ENCODE data around the gene SLC5A10. TPM values are rescaled to one million over a fixed set of nuclear protein-coding genes. Genes with fewer than 3 reads are reported as not detected.

SLC5A10 gene
- total RNA-seq, 1 experiment from 2014 or later, result not detected

DNA sequence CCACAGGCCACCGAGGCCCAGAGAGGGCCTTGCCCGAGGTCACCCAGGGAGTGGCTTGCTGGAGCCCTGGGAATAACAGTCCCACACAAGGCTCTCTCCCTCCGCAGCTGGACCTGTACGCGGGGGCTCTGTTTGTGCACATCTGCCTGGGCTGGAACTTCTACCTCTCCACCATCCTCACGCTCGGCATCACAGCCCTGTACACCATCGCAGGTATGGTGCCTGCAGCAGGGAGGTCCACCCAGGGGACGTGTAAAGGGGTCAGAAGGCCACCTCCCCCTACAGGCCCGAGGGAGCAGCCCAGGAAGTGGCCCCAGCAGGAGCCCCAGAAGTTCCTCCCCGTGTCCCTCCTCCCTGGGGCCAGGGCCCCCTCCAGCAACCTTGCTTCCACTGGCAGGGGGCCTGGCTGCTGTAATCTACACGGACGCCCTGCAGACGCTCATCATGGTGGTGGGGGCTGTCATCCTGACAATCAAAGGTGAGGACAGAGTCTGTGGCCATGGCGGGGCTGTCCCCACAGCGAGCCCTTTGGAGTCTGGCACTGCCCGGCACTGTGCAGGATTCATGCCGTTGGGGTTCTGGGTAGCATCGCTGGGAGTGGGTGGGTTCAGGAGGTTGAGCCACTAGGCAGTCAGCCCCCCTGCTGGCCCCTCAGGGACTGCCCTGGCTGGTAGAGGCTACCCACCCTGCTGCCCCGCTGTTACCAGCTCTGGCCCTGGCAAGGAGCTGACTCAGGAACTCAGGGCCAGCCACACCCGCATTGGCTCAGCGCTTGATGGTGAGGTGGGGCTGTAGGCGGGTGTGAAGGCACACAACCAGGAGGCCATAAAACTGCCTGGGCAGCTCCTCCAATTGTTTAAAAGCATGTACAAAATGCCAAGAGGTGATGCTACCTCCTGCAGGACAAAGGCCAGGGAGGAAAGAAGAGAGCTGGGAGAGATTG, 17.3 kb downstream of the SLC5A10 start:
- no peak overlapping the region for H3K4me2 ChIP-seq (ENCODE audit: insufficient read depth, insufficient read length, low read length)
- H3K9ac ChIP-seq (ENCODE audit: extremely low read depth, insufficient read length, low read length), result no peak overlapping the region
- no peaks in the 10 kb centered on the region for H3K9me3 ChIP-seq (ENCODE audit: control insufficient read depth, low read depth, low read length)
- H4K20me1 ChIP-seq (ENCODE audit: control insufficient read depth, insufficient read depth, insufficient read length), result no peaks in the 10 kb centered on the region
- H2BK15ac ChIP-seq (ENCODE audit: low read depth, low read length), result no peak overlapping the region
- Mint-ChIP-seq H3K36me3 (ENCODE audit: insufficient read depth in 1 of 3, low read depth in 3 of 3) (peaks cover 2 to 34% (median 31%) of the 10 kb centered on the region in 3 experiments; a peak in 6 of 7 replicates), H3K27me3 (ENCODE audit: low read depth) (no peaks in the 10 kb centered on the region), H3K4me3 (no peak overlapping the region), H3K9me3 (no peaks in the 10 kb centered on the region), H3K4me1 (peaks cover 27 to 33% of the 10 kb centered on the region in 2 experiments), H3K27ac (peak overlapping the region in 2 of 3 experiments; percentile 75 to 81; a peak in 3 of 7 replicates)
- no peak overlapping the region for H2AK5ac ChIP-seq (ENCODE audit: insufficient read length, low read length)
- H3K27me3 ChIP-seq (ENCODE audit: insufficient read depth, low read length), result no peaks in the 10 kb centered on the region
- H3K79me2 ChIP-seq (ENCODE audit: insufficient read depth, low read length), result no peaks in the 10 kb centered on the region
- H3T11ph ChIP-seq (ENCODE audit: low read length), result no peak overlapping the region
- no peak overlapping the region for H2AFZ ChIP-seq (ENCODE audit: low read length)
- WGBS (ENCODE audit: extremely low coverage, insufficient read length, low lambda C conversion rate), result no CpG with 5 or more reads among the region's 23 CpGs
- no peak overlapping the region for H4K5ac ChIP-seq (ENCODE audit: insufficient read length, low read depth, low read length)
- H3K23ac ChIP-seq (ENCODE audit: insufficient read length, low read depth, low read length), result no peak overlapping the region
- H2BK120ac ChIP-seq (ENCODE audit: low read depth, low read length, poor library complexity, severe bottlenecking), result no peak overlapping the region
- no peak overlapping the region for H4K91ac ChIP-seq (ENCODE audit: insufficient read length, low read depth, low read length)
- no peak overlapping the region for H4K8ac ChIP-seq (replicated peaks; ENCODE audit: insufficient read length, low read depth, low read length)
- no peak overlapping the region; the same call in 1 of the 2 replicates for H3K14ac ChIP-seq (ENCODE audit: insufficient read depth, low read length)
- no peak overlapping the region for H2BK20ac ChIP-seq (ENCODE audit: low read depth, low read length, poor library complexity, severe bottlenecking)
- DNase-seq, result no peak
- no peaks in the 10 kb centered on the region for H3K79me1 ChIP-seq (ENCODE audit: insufficient read depth, low read depth, low read length, poor library complexity, severe bottlenecking)
- TF ChIP-seq, protein P1, sequence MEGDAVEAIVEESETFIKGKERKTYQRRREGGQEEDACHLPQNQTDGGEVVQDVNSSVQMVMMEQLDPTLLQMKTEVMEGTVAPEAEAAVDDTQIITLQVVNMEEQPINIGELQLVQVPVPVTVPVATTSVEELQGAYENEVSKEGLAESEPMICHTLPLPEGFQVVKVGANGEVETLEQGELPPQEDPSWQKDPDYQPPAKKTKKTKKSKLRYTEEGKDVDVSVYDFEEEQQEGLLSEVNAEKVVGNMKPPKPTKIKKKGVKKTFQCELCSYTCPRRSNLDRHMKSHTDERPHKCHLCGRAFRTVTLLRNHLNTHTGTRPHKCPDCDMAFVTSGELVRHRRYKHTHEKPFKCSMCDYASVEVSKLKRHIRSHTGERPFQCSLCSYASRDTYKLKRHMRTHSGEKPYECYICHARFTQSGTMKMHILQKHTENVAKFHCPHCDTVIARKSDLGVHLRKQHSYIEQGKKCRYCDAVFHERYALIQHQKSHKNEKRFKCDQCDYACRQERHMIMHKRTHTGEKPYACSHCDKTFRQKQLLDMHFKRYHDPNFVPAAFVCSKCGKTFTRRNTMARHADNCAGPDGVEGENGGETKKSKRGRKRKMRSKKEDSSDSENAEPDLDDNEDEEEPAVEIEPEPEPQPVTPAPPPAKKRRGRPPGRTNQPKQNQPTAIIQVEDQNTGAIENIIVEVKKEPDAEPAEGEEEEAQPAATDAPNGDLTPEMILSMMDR (conservative IDR thresholded peaks at IDR 0.05), result no peak
- H3K23me2 ChIP-seq (ENCODE audit: insufficient read length, low read depth, low read length, poor library complexity, severe bottlenecking), result no peaks in the 10 kb centered on the region
- H2BK12ac ChIP-seq (ENCODE audit: insufficient read length, low read depth, low read length), result no peak overlapping the region
- no peak overlapping the region for H3K18ac ChIP-seq (ENCODE audit: insufficient read length, low read depth, low read length)
- H3K4me1 ChIP-seq (ENCODE audit: insufficient read depth, low read length), result no peaks in the 10 kb centered on the region
- no peak overlapping the region for H2BK5ac ChIP-seq (ENCODE audit: insufficient read length, low read length)
- H3K27ac ChIP-seq (ENCODE audit: insufficient read length, low read depth, low read length), result no peak overlapping the region
- no peak overlapping the region for H3K56ac ChIP-seq (ENCODE audit: insufficient read length, low read depth, low read length)
- H3K4ac ChIP-seq (ENCODE audit: low read depth, low read length), result no peak overlapping the region
